Sigmoid colon (tissue), 4 donors: ENCODE results near the gene LENG9.

ENCODE experiments used
- EP300 ChIP-seq, 4 donors: sonication (generic); formaldehyde crosslinking; IDR thresholded peaks; one replicate each; pipeline ENCODE4 v1.6.1; 2017; ENCODE audit warnings: antibody characterized with exemption in 4 of 4
- POLR2A ChIP-seq, 2 donors: fragments of 450-650 bp; IDR thresholded peaks; one replicate each; pipeline ENCODE4 v1.6.1; 2016; ENCODE audit warnings: antibody characterized with exemption in 2 of 2, mild to moderate bottlenecking in 2 of 2, moderate library complexity in 2 of 2
- POLR2AphosphoS5 ChIP-seq, 4 donors: sonication (generic); formaldehyde crosslinking; IDR thresholded peaks; one replicate each; pipeline ENCODE4 v1.6.1; 2017; ENCODE audit warnings: antibody characterized with exemption in 4 of 4
- TF ChIP-seq, protein P1 (sequence below), 4 experiments: fragments of 450-650 bp in 3 of 4; fragments of 200-600 bp in 1 of 4; IDR thresholded peaks; one replicate each; pipeline ENCODE4 v1.5.1; 2016 to 2019; ENCODE audit warnings: antibody characterized with exemption in 4 of 4, mild to moderate bottlenecking in 3 of 4, moderate library complexity in 2 of 4

DNA sequence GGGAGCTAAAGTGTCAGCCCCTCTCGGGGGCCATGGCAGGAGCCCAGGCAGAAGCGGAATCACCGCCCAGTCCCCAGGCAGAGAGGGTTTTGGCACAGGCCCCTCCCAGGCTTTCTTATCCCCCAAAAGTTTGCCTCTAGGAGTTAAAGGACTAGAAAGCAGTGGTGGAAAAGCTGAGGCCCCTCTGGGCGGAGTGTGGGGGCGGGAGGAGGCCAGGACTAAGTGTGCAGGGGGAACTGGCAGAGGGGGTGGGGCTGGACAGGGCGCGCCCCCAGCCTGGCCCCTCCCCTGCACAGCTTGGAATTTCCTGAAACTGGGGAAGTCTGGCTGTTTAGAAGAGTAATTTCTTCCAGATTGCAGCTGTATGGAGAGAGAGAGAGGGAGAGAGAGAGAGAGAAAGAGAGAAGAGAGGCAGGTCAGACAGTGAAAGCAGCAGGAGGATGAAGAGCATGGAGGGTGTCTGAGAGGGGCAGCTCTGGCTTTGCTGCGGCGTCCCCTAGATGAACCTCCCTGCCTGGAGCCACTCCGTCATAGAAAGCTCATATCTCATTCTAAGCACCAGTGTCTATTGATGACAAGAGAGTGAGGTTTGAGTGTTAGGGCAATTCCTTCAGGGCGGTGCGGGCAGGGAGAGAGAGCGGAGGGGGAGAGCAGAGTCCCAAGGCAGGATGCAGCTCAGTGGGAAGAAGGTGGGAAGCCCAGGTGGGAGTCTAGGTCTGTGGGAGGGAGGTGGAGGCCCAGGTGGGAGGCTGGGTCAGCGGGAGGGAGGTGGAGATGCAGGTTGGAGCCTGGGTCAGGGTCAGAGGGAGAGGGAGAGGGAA, 9.7 kb upstream of the LENG9 start, which contains the start of gene CDC42EP5:
- TF ChIP-seq, protein P1, sequence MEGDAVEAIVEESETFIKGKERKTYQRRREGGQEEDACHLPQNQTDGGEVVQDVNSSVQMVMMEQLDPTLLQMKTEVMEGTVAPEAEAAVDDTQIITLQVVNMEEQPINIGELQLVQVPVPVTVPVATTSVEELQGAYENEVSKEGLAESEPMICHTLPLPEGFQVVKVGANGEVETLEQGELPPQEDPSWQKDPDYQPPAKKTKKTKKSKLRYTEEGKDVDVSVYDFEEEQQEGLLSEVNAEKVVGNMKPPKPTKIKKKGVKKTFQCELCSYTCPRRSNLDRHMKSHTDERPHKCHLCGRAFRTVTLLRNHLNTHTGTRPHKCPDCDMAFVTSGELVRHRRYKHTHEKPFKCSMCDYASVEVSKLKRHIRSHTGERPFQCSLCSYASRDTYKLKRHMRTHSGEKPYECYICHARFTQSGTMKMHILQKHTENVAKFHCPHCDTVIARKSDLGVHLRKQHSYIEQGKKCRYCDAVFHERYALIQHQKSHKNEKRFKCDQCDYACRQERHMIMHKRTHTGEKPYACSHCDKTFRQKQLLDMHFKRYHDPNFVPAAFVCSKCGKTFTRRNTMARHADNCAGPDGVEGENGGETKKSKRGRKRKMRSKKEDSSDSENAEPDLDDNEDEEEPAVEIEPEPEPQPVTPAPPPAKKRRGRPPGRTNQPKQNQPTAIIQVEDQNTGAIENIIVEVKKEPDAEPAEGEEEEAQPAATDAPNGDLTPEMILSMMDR (IDR thresholded peaks at IDR 0.05), result no peak
- TF ChIP-seq POLR2A (IDR thresholded peaks at IDR 0.05) (peak; percentile 49 to 80), EP300 (IDR thresholded peaks at IDR 0.05) (no peak), POLR2AphosphoS5 (IDR thresholded peaks at IDR 0.05) (peak; percentile 64 to 86 (median 76))
